ENCODE data around the gene EFEMP1. TPM values are rescaled to one million over a fixed set of nuclear protein-coding genes. Genes with fewer than 3 reads are reported as not detected.

EFEMP1 gene
- total and polyA plus RNA-seq, 2 of the 13 experiments (the other 11 are each of a cell fraction or from before 2014, with no cell fraction given), result not detected

- no peaks in the 10 kb centered on the region for H3K79me2 ChIP-seq (ENCODE audit: insufficient read depth, low read length)
- H3K36me3 ChIP-seq (replicated peaks in 1 of 2; ENCODE audit: control insufficient read depth in 1 of 2, insufficient read depth in 2 of 2, low read length in 2 of 2), result no peaks in the 10 kb centered on the region
- TF ChIP-seq KDM2A (CRISPR knock-in tag; IDR thresholded peaks at IDR 0.05; ENCODE audit: borderline replicate concordance, low read depth) (no peak), RBM39 (IDR thresholded peaks at IDR 0.05; ENCODE audit: low read depth, low read length, poor library complexity, severe bottlenecking) (no peak), GABPA (IDR thresholded peaks at IDR 0.05; ENCODE audit: low read depth, low read length) (no peak), GABPA (CRISPR knock-in tag; IDR thresholded peaks at IDR 0.05; ENCODE audit: low read depth) (no peak), SRSF4 (IDR thresholded peaks at IDR 0.05; ENCODE audit: low read depth, low read length, poor library complexity, severe bottlenecking) (no peak), ZNF343 (CRISPR knock-in tag; IDR thresholded peaks at IDR 0.05) (no peak), ZSCAN9 (CRISPR knock-in tag; IDR thresholded peaks at IDR 0.05; ENCODE audit: borderline replicate concordance) (no peak), ZSCAN20 (CRISPR knock-in tag; IDR thresholded peaks at IDR 0.05; ENCODE audit: borderline replicate concordance) (no peak), HDAC6 (IDR thresholded peaks at IDR 0.05; ENCODE audit: low read depth, low read length) (no peak), KDM6A (CRISPR knock-in tag; IDR thresholded peaks at IDR 0.05; ENCODE audit: low read depth) (no peak), HDAC2 (CRISPR knock-in tag; IDR thresholded peaks at IDR 0.05) (no peak), IKZF5 (CRISPR knock-in tag; IDR thresholded peaks at IDR 0.05) (no peak), TCF7 (IDR thresholded peaks at IDR 0.05; ENCODE audit: low read depth) (no peak)
- POLR2A ChIA-PET, result no interaction called here
- CTCF ChIA-PET (ENCODE audit: low intra/inter-chr PET ratio, low total read pairs), result no interaction called here
- H3K27ac ChIP-seq (ENCODE audit: extremely low read length, insufficient read depth, low read length), result no peak overlapping the region
- H3K4me3 ChIP-seq (replicated peaks in 1 of 3; ENCODE audit: insufficient read depth in 1 of 3, low read depth in 2 of 3, low read length in 3 of 3), result no peak overlapping the region
- in situ Hi-C loops (cut with HindIII; ENCODE audit: extremely low pct_ligation_motif_present, low pct_unique_long_range_greater_than_20kb), result no loop called here
- no peak overlapping the region for H2AFZ ChIP-seq (ENCODE audit: low read length)
- 13% methylated on average over 5 of the region's 5 CpGs for WGBS (ENCODE audit: low lambda C conversion rate)
- DNase-seq (ENCODE audit: low spot score), result no peak
- no peaks in the 10 kb centered on the region for H3K27me3 ChIP-seq (ENCODE audit: control insufficient read depth in 1 of 2, insufficient read depth in 2 of 2, low read length in 2 of 2)
- no peaks in the 10 kb centered on the region for H3K9me3 ChIP-seq (ENCODE audit: low read length)
- intact Hi-C loops (cut with micrococcal nuclease; ENCODE audit: unreplicated experiment), result no loop called here
- FAIRE-seq, result no peak
- no peaks in the 10 kb centered on the region for H3K4me1 ChIP-seq (ENCODE audit: insufficient read depth, low read length)
- no peak overlapping the region for H3K4me2 ChIP-seq (ENCODE audit: low read depth, low read length)
- no peak for ATAC-seq
- no peaks in the 10 kb centered on the region for H4K20me1 ChIP-seq (ENCODE audit: insufficient read depth, low read length)
- no TSS peak for BruUV-seq (replicated peaks)
- no peak overlapping the region for H3K9ac ChIP-seq (ENCODE audit: insufficient read depth, low read depth, low read length)
Observed at GRCh38 chr2:55869637-55870325, 53.8 kb downstream of the EFEMP1 start.
